Measurements from ENCODE around the gene OTOP2.

OTOP2 gene

GRCh38 chr17:74941128-74941725 lies 17.2 kb downstream of the OTOP2 start:
- no peak for TF ChIP-seq SPI1 (IDR thresholded peaks at IDR 0.05; ENCODE audit: borderline replicate concordance, low read depth)
- no peak for TF ChIP-seq CTCF (IDR thresholded peaks at IDR 0.05; ENCODE audit: insufficient read depth, low read length)
- TF ChIP-seq REST (IDR thresholded peaks at IDR 0.05; ENCODE audit: insufficient replicate concordance, low read depth) = no peak
- no peak for TF ChIP-seq GABPA (IDR thresholded peaks at IDR 0.05; ENCODE audit: low read depth)
- TF ChIP-seq POLR2AphosphoS5 (IDR thresholded peaks at IDR 0.05; ENCODE audit: low read depth) = no peak
- no peak for DNase-seq (ENCODE audit: low read depth in 1 of 2, low spot score in 1 of 2)
- Histone ChIP-seq H3K27ac (replicated peaks) (no peak overlapping the region), H3K4me3 (replicated peaks; ENCODE audit: insufficient read depth, low read length) (no peak overlapping the region), H3K27me3 (ENCODE audit: insufficient read depth, poor library complexity, severe bottlenecking) (peaks cover 19% of the 10 kb centered on the region)

GRCh38 chr17:74943808-74944522 lies 19.9 kb downstream of the OTOP2 start:
- Histone ChIP-seq H3K4me3 (replicated peaks; ENCODE audit: insufficient read depth, low read length) (no peak overlapping the region), H3K27me3 (ENCODE audit: insufficient read depth, poor library complexity, severe bottlenecking) (peaks cover 2% of the 10 kb centered on the region), H3K27ac (replicated peaks) (no peak overlapping the region)
- no peak for DNase-seq (ENCODE audit: low read depth in 1 of 2, low spot score in 1 of 2)
- TF ChIP-seq POLR2AphosphoS5 (IDR thresholded peaks at IDR 0.05; ENCODE audit: low read depth) (no peak), CTCF (IDR thresholded peaks at IDR 0.05; ENCODE audit: insufficient read depth, low read length) (no peak), GABPA (IDR thresholded peaks at IDR 0.05; ENCODE audit: low read depth) (no peak), REST (IDR thresholded peaks at IDR 0.05; ENCODE audit: insufficient replicate concordance, low read depth) (no peak), SPI1 (IDR thresholded peaks at IDR 0.05; ENCODE audit: borderline replicate concordance, low read depth) (no peak)

- Histone ChIP-seq H3K4me3 (replicated peaks; ENCODE audit: insufficient read depth, low read length) (no peak overlapping the region), H3K27ac (replicated peaks) (no peak overlapping the region), H3K27me3 (ENCODE audit: insufficient read depth, poor library complexity, severe bottlenecking) (peaks cover 2% of the 10 kb centered on the region)
- TF ChIP-seq POLR2AphosphoS5 (IDR thresholded peaks at IDR 0.05; ENCODE audit: low read depth) (no peak), GABPA (IDR thresholded peaks at IDR 0.05; ENCODE audit: low read depth) (no peak), SPI1 (IDR thresholded peaks at IDR 0.05; ENCODE audit: borderline replicate concordance, low read depth) (no peak), CTCF (IDR thresholded peaks at IDR 0.05; ENCODE audit: insufficient read depth, low read length) (no peak), REST (IDR thresholded peaks at IDR 0.05; ENCODE audit: insufficient replicate concordance, low read depth) (no peak)
- DNase-seq (ENCODE audit: low read depth in 1 of 2, low spot score in 1 of 2) = no peak
These were observed 21.5 kb downstream of the OTOP2 start for GRCh38 chr17:74945543-74945942.
